Left colon (tissue), 2 donors: Measurements from ENCODE around the gene HLA-DRB5. TPM values are rescaled to one million over a fixed set of nuclear protein-coding genes. Genes with fewer than 3 reads are reported as not detected.
"Not testable (repeated sequence)": the region's sequence is repeated elsewhere in the genome, so short reads cannot be mapped to it uniquely, and the experiment has no call there.

ENCODE experiments used
- ATAC-seq: fragments of 200-7000 bp; cut with Tn5 transposase; one replicate; pipeline ENCODE4 v1.9.1; 2020; ENCODE audit warnings: mild to moderate bottlenecking, moderate library complexity
- DNase-seq, 2 donors: peaks; one replicate each; pipeline ENCODE4 v3.0.0-alpha.2; 2020
- intact Hi-C, 2 donors: fragments of 100-400 bp; cut with DNase I in 1 of 2; cut with micrococcal nuclease in 1 of 2; formaldehyde crosslinking; loops; one replicate each; pipeline versions ENCODE4 v1.11.2 to v1.14.0; 2022; cut with DNase I, micrococcal nuclease
- total RNA-seq, 2 donors: library from RNA; stranded (reverse); fragmentation: NEBNext Ultra II Directional; extraction: Animal tissue kit (Norgen Biotek cat#: 25700); gene quantifications; one replicate each; pipeline ENCODE4 v1.2.1, GENCODE V29; 2021
- donor health status: DM: no; HTN: no; CAD: no.
- donor health status: DM: yes; HTN: yes; CAD: no.

HLA-DRB5 gene
- total RNA-seq, 2 donors from 2014 or later = 15.6 to 121 TPM

DNA sequence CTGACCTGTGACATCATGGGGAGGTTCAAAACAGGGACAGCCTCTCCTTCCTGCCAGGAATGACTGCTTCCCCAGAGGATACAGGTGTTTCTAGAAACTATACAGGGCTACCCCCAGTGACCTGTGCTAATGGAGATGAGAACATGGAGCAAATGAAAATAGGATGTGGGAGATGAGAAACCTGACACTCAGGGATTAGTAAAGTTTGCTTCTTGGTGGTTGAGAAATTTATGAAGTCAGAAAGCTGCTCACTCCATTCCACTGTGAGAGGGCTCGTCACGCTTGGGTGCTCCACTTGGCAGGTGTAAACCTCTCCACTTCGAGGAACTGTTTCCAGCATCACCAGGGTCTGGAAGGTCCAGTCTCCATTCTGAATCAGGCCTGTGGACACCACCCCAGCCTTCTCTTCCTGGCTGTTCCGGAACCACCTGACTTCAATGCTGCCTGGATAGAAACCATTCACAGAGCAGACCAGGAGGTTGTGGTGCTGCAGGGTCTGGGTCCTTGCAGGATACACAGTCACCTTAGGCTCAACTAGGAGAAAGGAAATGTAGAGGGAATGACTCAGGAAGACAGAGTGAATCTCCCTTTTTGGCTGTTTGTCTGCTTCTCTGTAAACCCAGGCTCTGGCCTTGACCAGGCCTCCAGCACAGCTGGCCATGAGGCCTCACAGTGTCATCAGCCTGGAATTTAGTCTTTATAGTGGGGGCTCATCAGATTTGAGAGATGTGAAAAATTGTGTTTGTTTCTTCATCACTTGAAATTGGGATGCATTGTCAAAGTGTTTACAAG is 10.8 kb downstream of the HLA-DRB5 start:
- DNase-seq = no peak
- intact Hi-C loops = no loop called here
- no peak for ATAC-seq

DNA sequence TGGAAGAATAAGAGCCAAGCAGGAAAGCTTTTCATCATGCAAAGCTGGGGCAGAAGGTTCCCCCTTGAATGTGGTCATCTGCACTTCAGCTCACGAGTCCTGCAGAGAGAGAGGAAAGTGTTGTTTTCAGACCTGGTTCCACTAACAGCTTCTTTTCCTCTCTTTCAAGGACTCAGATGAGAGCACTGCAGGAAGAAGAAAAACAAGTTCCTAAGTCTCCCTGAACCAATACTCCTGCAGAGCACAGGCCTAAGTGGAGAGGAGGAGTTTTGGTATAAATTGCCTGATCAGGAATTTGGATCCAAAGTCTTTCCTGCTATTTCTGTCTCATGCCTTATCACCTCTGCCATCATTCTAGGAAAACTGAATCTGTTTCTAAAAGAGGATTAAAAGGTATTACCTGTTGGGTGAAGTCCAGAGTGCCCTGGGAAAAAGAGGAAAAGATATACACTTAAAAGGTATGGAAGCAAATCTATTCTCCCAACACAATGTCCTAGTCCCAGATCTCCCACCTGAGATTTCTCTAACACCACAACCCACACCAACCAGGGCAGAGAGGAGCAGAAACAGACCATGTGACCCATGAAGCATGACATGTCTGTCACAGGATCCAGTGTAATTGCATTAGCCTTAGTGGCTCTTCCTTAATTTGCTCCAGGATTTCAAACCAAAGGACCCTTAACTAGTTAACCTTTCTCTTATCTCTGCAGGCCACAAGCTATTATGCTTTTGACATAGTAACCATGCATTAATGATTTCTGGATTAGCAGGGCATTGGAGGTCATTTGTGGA is 12.2 kb downstream of the HLA-DRB5 start:
- no peak for ATAC-seq
- no peak for DNase-seq
- intact Hi-C loops = no loop called here

DNA sequence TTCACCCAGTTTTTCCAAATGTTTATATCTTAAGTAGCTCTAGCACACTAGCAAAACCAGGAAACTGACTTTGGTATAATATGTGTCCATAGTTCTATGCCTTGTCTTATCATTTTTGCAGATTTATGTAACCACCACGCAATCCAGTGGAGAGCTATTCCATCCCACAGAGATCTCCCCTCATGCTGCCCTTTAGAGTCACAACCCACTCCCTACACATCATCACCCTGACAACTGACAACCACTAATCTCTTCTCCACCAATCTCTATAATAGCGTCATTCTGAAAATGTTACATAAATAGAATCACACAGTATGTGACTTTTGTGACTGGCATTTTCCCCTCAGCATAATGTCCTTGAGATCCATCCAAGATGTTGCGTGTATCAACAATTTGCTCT is 29.1 kb downstream of the HLA-DRB5 start:
- DNase-seq (no peak), ATAC-seq (no peak)
- intact Hi-C loops = no loop called here

DNA sequence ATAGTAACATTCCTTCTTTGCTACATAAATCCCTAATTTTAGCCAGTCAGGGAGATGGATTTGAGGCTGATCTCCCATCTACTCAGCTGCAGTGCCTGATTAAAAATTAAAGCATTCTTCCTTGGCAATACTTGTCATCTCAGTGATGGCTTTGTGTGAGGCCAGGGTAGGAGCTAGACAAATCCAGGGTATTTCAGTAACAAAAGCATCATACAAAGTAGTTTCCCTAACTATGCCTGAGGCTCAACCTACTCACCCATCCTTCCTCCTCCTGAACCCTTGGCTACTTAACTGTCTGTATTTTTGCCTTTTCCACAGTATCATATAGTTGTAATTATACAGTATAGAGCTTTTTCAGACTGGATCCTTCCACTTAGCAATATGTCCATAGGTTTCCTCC is 37.7 kb downstream of the HLA-DRB5 start:
- intact Hi-C loops = no loop called here
- ATAC-seq (no peak), DNase-seq (no peak)

DNA sequence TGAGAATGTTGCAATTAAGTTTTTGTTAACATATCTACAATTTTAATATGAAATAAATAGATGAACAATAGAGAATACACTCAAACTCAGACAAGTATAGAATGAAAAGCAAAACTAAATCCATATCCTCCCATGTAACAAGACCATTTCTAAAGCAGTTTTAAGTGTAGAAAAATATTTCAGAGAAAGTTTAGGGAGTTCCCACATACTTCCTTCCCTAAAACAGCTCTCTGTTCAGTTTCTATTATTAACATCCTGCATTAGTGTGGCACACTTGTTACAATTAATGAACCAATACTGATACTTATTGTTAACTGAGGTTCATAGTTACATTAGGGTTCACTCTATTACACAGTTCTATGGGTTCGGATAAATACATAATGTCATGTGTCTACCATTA is 38.4 kb downstream of the HLA-DRB5 start:
- intact Hi-C loops = no loop called here
- ATAC-seq (no peak), DNase-seq (no peak)

DNA sequence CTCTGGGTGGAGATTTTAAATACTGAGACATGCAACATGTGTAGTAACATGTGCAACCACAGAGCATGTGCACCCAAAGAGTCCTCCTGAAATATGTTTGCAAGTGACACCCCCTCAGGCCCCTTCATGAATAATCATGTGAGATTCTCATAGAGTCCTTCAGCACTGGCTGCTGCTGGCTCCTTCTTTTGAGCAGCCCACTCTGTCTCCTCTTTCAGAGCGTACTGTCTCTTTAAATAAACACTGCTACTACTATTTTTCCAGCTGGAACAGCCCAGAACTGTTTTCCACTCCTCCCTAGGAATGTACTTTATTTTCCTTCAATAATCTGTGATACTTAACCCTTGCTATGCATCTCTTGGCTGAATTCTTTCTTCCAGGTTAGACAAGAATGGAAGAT is 42.0 kb downstream of the HLA-DRB5 start:
- no peak for ATAC-seq
- no peak for DNase-seq
- intact Hi-C loops = no loop called here

DNA sequence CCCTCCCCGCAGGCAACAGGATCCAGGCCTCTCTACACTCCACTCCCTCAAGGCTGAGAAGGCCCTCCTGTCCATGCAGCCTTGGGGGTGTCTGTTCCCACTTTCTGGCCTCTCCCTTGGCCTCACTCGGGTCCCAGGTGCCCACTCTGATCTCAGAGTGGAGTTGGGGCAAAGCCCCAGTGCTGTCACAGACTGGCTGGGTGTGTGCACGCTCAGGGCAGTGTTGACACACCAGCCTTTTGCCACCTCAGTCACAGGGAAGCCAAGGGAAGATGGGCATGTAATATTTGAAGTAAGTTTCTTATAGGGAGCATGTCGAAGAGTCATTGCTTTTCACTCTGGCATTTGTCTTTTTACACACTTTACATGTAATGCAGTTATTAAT is 45.5 kb downstream of the HLA-DRB5 start:
- DNase-seq = no peak
- intact Hi-C loops = no loop called here

DNA sequence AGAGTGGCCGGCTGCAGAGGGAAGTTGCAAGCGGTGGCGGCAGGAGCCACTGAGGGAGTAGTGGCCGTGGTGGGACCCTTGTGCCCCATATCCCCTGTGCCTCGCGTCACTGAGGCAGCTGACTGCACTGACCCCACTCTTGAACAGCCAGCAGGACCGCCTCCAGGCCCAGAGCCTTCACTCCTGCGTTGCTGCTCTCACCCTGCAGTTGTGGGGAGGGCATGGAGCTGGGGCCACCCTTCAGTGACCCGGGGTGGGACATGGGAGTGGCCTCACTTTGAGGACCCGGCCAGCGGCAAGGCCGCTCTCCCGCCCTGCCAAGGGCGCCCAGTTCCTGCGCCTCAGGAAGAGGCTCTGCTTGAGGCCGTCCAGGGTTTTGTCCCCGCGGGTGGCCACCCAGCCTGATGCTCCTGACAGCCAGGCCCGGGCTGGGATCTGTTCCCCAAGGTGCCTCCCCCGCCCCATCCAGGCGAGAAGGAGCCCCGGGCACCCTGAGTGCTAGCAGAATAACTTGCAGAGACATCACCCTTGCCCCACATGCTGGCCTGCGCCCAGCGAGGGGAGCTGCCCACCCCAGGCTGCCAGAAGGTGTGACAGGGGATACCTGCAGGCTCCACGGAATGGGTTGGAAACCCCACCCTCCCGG is 46.0 kb downstream of the HLA-DRB5 start:
- intact Hi-C loops = no loop called here
- no peak for ATAC-seq
- DNase-seq = no peak

More for the DNA sequence above, 45.5 kb downstream of the HLA-DRB5 start:
- ATAC-seq = no peak

DNA sequence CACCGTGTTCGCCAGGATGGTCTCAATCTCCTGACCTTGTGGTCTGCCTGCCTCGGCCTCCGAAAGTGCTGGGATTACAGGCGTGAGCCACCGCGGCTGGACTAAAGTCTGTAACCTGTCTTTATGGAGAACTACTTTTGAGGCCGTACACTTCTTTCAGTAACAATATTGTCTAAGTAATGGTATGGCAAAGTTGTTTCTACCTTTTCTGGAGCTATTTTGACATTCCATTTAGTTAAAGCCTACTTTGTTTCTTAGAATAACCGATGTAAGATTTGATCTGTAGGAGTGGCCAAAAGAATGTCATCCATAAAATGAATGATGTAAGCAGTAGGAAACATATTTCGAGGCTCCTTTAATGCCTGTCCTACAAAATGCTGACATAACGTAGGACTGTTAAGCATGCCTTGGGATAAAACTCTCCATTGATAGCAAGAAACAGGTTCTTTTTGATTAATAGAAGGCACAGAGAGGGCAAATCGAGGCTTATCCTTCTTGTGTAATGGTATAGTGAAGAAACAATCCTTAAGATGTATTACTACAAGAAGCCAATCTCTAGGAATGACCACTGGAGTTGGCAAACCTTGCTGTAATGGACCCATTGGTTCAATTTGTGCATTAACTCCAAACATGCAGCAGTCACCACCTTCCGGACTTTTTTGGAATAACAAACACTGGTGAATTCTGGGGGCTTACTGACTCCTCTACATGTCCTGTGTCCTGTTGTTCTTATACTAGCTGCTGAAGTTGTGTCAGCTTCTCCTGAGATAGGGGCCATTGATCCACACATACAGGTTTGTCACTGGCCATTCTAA is 54.5 kb downstream of the HLA-DRB5 start:
- ATAC-seq (no peak), DNase-seq (no peak)
- intact Hi-C loops = no loop called here

DNA sequence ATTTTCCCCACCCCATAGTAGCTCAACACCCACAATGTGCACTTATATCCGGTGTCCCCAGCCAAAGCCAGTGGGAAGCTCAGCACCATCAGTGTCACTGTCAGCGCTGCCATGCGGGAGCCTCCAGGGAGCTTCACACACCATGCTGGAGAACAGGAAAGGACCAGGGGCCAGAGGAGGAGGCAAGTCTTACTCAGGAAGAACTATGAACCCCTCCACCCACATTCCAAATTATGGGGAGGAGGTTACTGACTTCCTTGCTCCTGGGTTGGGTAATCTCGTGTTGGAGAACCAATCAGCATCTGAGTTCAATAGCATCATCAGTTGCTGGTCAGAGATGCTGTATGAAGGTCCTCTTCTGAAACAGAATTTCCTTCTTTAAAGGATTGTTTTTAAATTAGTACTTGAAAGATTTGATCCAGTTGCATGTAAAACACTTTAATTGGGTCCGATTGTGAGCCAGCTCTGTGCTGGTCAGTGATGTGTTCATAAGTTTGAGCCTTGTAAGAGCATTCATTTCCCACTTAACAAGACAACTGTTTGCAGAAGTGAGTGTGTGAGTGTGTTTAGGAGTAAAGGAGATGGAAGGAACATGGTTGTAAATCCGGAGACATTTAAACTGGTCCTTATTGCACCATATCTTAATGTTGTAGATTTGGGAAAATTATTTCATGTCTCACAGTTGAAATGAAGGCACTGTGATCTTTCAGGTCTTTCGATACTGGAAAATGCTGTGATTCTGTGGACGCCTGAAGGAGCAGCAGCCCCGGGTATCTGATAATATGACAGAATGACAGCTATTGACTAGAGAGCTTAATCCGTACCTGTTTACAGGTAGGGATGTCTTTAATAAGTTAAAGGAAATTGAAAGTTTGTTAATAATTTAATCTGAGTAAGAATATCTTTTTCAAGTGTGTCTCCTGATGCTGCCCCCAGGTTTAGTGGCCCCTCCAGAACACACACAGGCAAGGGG is 56.4 kb downstream of the HLA-DRB5 start:
- ATAC-seq (peak; percentile 94), DNase-seq (peak in 1 of 2 donors; percentile 26)
- intact Hi-C loops = not testable (repeated sequence)

DNA sequence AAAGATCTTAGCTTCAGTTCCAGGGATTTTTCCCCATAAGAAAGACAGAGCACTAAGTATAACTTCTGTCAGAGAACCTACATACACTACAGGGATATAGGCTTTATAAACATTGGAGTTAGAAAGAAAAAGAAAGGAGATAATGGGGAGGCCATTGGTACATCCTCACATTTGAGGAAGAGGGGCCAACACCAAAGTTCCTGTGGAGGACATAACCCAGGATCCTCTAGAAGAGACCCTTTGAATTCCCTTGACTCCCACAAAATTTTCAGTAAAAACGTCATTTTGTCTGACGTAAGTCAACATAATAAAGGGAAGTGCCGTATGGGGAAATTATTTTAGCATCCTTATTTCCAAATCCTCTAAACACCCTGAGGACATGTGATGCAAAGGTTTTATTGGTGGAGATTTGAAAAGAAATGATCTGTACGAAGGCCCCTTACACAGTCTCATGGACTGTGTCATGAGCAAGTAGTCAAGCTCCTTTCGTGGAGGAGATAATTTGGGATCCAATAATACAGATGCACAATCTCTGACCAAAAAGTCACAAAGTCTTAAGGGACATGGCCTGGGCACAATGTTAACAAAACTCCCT is 57.2 kb downstream of the HLA-DRB5 start:
- no peak for ATAC-seq
- DNase-seq = no peak
- intact Hi-C loops = no loop called here

DNA sequence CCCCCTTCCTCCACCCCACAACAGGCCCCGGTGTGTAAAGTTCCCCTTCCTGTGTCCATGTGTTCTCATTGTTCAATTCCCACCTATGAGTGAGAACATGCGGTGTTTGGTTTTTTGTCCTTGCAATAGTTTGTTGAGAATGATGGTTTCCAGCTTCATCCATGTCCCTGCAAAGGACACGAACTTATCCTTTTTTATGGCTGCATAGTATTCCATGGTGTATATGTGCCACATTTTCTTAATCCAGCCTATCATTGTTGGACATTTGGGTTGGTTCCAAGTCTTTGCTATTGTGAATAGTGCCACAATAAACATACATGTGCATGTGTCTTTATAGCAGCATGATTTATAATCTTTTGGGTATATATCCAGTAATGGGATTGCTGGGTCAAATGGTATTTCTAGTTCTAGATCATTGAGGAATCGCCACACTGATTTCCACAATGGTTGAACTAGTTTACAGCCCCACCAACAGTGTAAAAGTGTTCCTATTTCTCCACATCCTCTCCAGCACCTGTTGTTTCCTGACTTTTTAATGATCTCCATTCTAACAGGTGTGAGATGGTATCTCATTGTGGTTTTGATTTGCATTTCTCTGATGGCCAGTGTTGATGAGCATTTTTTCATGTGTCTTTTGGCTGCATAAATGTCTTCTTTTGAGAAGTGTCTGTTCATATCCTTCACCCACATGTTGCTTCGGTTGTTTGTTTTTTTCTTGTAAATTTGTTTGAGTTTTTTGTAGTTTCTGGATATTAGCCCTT is 62.2 kb downstream of the HLA-DRB5 start:
- DNase-seq, intact Hi-C loops, ATAC-seq: not testable (repeated sequence)

Other genes starting within 250 kb of the HLA-DRB5 start
- not detected for gene TSBP1, start 158.4 kb downstream of the HLA-DRB5 start, total RNA-seq
- not detected for gene BTNL2, start 123.1 kb downstream of the HLA-DRB5 start, total RNA-seq
- 100 to 1,000 TPM in 1 of 2 donors, 10 to 100 TPM in 1; 29.3 to 159 TPM for gene HLA-DRA, start 90.4 kb downstream of the HLA-DRB5 start, total RNA-seq
- gene HLA-DRB1, start 59.6 kb upstream of the HLA-DRB5 start, total RNA-seq = 100 to 1,000 TPM in 1 of 2 donors, 10 to 100 TPM in 1; 34.7 to 191 TPM
- 10 to 100 TPM in 1 of 2 donors, 1 to 10 TPM in 1; 5.1 to 45.0 TPM for gene HLA-DQA1, start 107.1 kb upstream of the HLA-DRB5 start, total RNA-seq
- 10 to 100 TPM in 1 of 2 donors, 1 to 10 TPM in 1; 6.6 to 39.3 TPM for gene HLA-DQB1, start 136.4 kb upstream of the HLA-DRB5 start, total RNA-seq
- gene HLA-DQA2, start 211.1 kb upstream of the HLA-DRB5 start, total RNA-seq = 1 to 10 TPM in 1 of 2 donors, not detected in 1; 1.2 TPM
- under 1 TPM; 0.58 to 0.95 TPM for gene HLA-DQB2, start 233.2 kb upstream of the HLA-DRB5 start, total RNA-seq